NCI-H345 (cell line): Measurements from ENCODE around the gene FARSA.
A peak's percentile ranks its signal among the peaks of the same experiment; 100 is the strongest.
"Not testable (repeated sequence)": the region's sequence is repeated elsewhere in the genome, so short reads cannot be mapped to it uniquely, and the experiment has no call there.

Source experiments
- DNase-seq: peaks from one replicate; lab custom pipeline; 2025; lab: John Stamatoyannopoulos, UW

Gene FARSA

GRCh38 chr19:12890787-12891552, 42.5 kb downstream of the FARSA start, which contains the start of gene GCDH:
Gene GCDH, plus strand, starts transcription at chr19:12891160. Its CDS starts 145 bp downstream, at chr19:12891305.
- DNase-seq = peak; percentile 88

GRCh38 chr19:12890299-12890786, 43.2 kb downstream of the FARSA start:
- not testable (repeated sequence) for DNase-seq

GRCh38 chr19:12888006-12888603, 45.4 kb downstream of the FARSA start:
- no peak for DNase-seq

- DNase-seq = no peak
Measured at GRCh38 chr19:12886969-12887747, 46.4 kb downstream of the FARSA start, which contains the start of gene KLF1. Gene KLF1, minus strand, starts transcription at chr19:12887201. Its CDS starts 61 bp downstream, at chr19:12887140.

GRCh38 chr19:12886651-12886968, 46.9 kb downstream of the FARSA start:
- no peak for DNase-seq

- DNase-seq = no peak
Measured at GRCh38 chr19:12885749-12886650, 47.5 kb downstream of the FARSA start.

GRCh38 chr19:12884926-12885748, 48.4 kb downstream of the FARSA start:
- DNase-seq = peak; percentile 79

- no peak for DNase-seq
Measured at GRCh38 chr19:12884627-12884925, 48.9 kb downstream of the FARSA start.

GRCh38 chr19:12884202-12884601, 49.3 kb downstream of the FARSA start:
- no peak for DNase-seq

GRCh38 chr19:12882589-12882988, 50.9 kb downstream of the FARSA start:
- no peak for DNase-seq

- DNase-seq = peak; percentile 86
Measured at GRCh38 chr19:12881172-12881808, 52.2 kb downstream of the FARSA start, which contains the start of gene DNASE2. Gene DNASE2, minus strand, starts transcription at chr19:12881449. Its CDS starts 74 bp downstream, at chr19:12881375.

GRCh38 chr19:12880551-12881171, 52.9 kb downstream of the FARSA start:
- no peak for DNase-seq

- no peak for DNase-seq
Measured at GRCh38 chr19:12875086-12875485, 58.4 kb downstream of the FARSA start.

- DNase-seq = no peak
Measured at GRCh38 chr19:12873891-12874745, 59.4 kb downstream of the FARSA start.

GRCh38 chr19:12872941-12873890, 60.3 kb downstream of the FARSA start:
- DNase-seq = no peak
